ENCODE measurements around the gene BCR. TPM values are rescaled to one million over a fixed set of nuclear protein-coding genes. Genes with fewer than 3 reads are reported as not detected.

BCR gene
- polyA plus RNA-seq, 1 donor (not counting 4 experiments of a cell fraction or from before 2014, with no cell fraction given): 25.8 TPM

GRCh38 chr22:23155143-23155542 lies 25.2 kb upstream of the BCR start:
- H2AFZ ChIP-seq (ENCODE audit: control insufficient read depth, low read length): no peak overlapping the region
- H3K9ac ChIP-seq (ENCODE audit: control insufficient read depth, extremely low read depth, insufficient read depth, low read length): no peak overlapping the region
- no peaks in the 10 kb centered on the region for H3K27me3 ChIP-seq (ENCODE audit: control insufficient read depth, extremely low read depth, insufficient read depth, low read length)
- dilution Hi-C loops (cut with MboI; ENCODE audit: extremely low pct_ligation_motif_present, low sequenced_read_pairs): no loop called here
- peaks cover 12% of the 10 kb centered on the region for H3K4me1 ChIP-seq (ENCODE audit: control insufficient read depth, extremely low read depth, insufficient read depth, low read length)
- no peak overlapping the region for H3K4me3 ChIP-seq (ENCODE audit: control insufficient read depth in 2 of 3, extremely low read depth in 1 of 3, insufficient read depth in 2 of 3, low read depth in 1 of 3, low read length in 3 of 3)
- no peaks in the 10 kb centered on the region for H3K9me3 ChIP-seq (ENCODE audit: control insufficient read depth, low read depth, low read length)
- no peaks in the 10 kb centered on the region for H4K20me1 ChIP-seq (ENCODE audit: control insufficient read depth, extremely low read depth, insufficient read depth, low read length)
- FAIRE-seq (no peak), DNase-seq (ENCODE audit: low read depth, low spot score) (no peak)
- no peaks in the 10 kb centered on the region for H3K9me1 ChIP-seq (ENCODE audit: control insufficient read depth, extremely low read depth, insufficient read depth, low read length)
- H3K36me3 ChIP-seq (ENCODE audit: control insufficient read depth in 2 of 2, extremely low read depth in 1 of 2, insufficient read depth in 2 of 2, low read length in 2 of 2): peaks cover 0 to 1% of the 10 kb centered on the region in 2 experiments
- H3K27ac ChIP-seq (ENCODE audit: control insufficient read depth, insufficient read depth, low read length): no peak overlapping the region
- H3K4me2 ChIP-seq (ENCODE audit: control insufficient read depth, extremely low read depth, insufficient read depth, low read depth, low read length): no peak overlapping the region
- TF ChIP-seq CTCF (optimal IDR thresholded peaks at IDR 0.05 in 1 of 3, IDR thresholded peaks at IDR 0.05 in 1 of 3, conservative IDR thresholded peaks at IDR 0.05 in 1 of 3; ENCODE audit: extremely low read depth in 1 of 3, insufficient read depth in 2 of 3, low read length in 3 of 3) (no peak), EZH2 (IDR thresholded peaks at IDR 0.05; ENCODE audit: low read length) (no peak)
- no peaks in the 10 kb centered on the region for H3K79me2 ChIP-seq (ENCODE audit: control insufficient read depth, insufficient read depth, low read length)

GRCh38 chr22:23155831-23156230 lies 24.5 kb upstream of the BCR start:
- no peaks in the 10 kb centered on the region for H3K36me3 ChIP-seq (ENCODE audit: control insufficient read depth in 2 of 2, extremely low read depth in 1 of 2, insufficient read depth in 2 of 2, low read length in 2 of 2)
- no peak for DNase-seq (ENCODE audit: low read depth, low spot score)
- no peak overlapping the region for H3K4me3 ChIP-seq (ENCODE audit: control insufficient read depth in 2 of 3, extremely low read depth in 1 of 3, insufficient read depth in 2 of 3, low read depth in 1 of 3, low read length in 3 of 3)
- H3K4me2 ChIP-seq (ENCODE audit: control insufficient read depth, extremely low read depth, insufficient read depth, low read depth, low read length): no peak overlapping the region
- no peaks in the 10 kb centered on the region for H3K79me2 ChIP-seq (ENCODE audit: control insufficient read depth, insufficient read depth, low read length)
- dilution Hi-C loops (cut with MboI; ENCODE audit: extremely low pct_ligation_motif_present, low sequenced_read_pairs): no loop called here
- no peaks in the 10 kb centered on the region for H3K27me3 ChIP-seq (ENCODE audit: control insufficient read depth, extremely low read depth, insufficient read depth, low read length)
- H3K27ac ChIP-seq (ENCODE audit: control insufficient read depth, insufficient read depth, low read length): no peak overlapping the region
- TF ChIP-seq EZH2 (IDR thresholded peaks at IDR 0.05; ENCODE audit: low read length) (no peak), CTCF (optimal IDR thresholded peaks at IDR 0.05 in 1 of 3, IDR thresholded peaks at IDR 0.05 in 1 of 3, conservative IDR thresholded peaks at IDR 0.05 in 1 of 3; ENCODE audit: extremely low read depth in 1 of 3, insufficient read depth in 2 of 3, low read length in 3 of 3) (no peak)
- H2AFZ ChIP-seq (ENCODE audit: control insufficient read depth, low read length): no peak overlapping the region
- no peak for FAIRE-seq
- H3K9me3 ChIP-seq (ENCODE audit: control insufficient read depth, low read depth, low read length): no peaks in the 10 kb centered on the region
- no peaks in the 10 kb centered on the region for H4K20me1 ChIP-seq (ENCODE audit: control insufficient read depth, extremely low read depth, insufficient read depth, low read length)
- H3K9ac ChIP-seq (ENCODE audit: control insufficient read depth, extremely low read depth, insufficient read depth, low read length): no peak overlapping the region
- H3K4me1 ChIP-seq (ENCODE audit: control insufficient read depth, extremely low read depth, insufficient read depth, low read length): peaks cover 12% of the 10 kb centered on the region
- no peaks in the 10 kb centered on the region for H3K9me1 ChIP-seq (ENCODE audit: control insufficient read depth, extremely low read depth, insufficient read depth, low read length)
